PC-3 (cell line): Measurements from ENCODE around the gene MAN2A2.

ENCODE experiments used
- EZH2 ChIP-seq: fragments of 300-600 bp; sonication (generic); IDR thresholded peaks from one replicate; pipeline ENCODE4 v1.6.1; 2017; ENCODE audit warnings: antibody characterized with exemption, mild to moderate bottlenecking, low read length; ENCODE audit not compliant: unreplicated experiment
- EZH2phosphoT487 ChIP-seq: fragments of 300-600 bp; sonication (generic); IDR thresholded peaks from 2 replicates; pipeline ENCODE4 v1.6.1; 2018; ENCODE audit warnings: mild to moderate bottlenecking, antibody characterized with exemption, low read length, borderline replicate concordance
- TF ChIP-seq, protein P1 (sequence below): fragments of 300-600 bp; sonication (generic); conservative IDR thresholded peaks from 2 replicates; pipeline ENCODE4 v1.5.1; 2017; ENCODE audit warnings: antibody characterized with exemption, low read depth, mild to moderate bottlenecking, low read length

DNA sequence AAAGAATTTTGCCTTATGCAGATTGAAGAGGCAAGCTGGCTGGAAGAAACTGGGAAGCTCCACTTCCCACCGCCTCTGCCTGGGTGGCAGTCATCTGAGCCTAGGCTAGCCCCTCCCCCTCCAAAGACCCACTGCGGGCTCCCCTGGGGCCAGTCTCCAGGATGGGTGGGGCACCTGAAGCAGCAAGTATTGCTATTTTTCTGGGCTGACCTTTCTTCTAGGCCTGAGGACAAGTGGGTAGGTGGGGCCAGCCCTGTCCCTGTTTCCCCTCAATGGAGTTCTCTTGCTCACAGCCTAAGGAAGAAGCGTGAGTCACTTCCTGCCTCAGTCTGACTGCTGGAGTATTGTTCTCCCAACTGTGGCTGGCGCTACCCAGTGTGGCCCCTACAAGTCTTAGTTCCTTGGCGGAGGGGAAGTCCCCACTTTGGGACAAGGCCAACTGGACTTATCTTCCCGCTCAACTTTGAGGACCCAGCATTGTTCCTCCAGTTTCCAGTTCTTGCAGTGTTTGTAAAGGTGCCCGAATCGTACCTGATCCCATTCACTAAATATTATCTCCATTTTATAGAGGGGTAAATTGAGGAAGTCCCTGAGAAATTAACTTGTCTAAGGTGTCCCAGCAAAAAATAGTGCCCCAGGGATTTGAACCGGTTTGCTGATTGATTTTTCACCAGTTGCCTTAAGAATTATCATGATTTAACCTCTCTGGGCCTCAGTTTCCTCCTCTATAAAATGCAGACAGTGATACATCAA is 33.3 kb upstream of the MAN2A2 start:
- TF ChIP-seq, protein P1, sequence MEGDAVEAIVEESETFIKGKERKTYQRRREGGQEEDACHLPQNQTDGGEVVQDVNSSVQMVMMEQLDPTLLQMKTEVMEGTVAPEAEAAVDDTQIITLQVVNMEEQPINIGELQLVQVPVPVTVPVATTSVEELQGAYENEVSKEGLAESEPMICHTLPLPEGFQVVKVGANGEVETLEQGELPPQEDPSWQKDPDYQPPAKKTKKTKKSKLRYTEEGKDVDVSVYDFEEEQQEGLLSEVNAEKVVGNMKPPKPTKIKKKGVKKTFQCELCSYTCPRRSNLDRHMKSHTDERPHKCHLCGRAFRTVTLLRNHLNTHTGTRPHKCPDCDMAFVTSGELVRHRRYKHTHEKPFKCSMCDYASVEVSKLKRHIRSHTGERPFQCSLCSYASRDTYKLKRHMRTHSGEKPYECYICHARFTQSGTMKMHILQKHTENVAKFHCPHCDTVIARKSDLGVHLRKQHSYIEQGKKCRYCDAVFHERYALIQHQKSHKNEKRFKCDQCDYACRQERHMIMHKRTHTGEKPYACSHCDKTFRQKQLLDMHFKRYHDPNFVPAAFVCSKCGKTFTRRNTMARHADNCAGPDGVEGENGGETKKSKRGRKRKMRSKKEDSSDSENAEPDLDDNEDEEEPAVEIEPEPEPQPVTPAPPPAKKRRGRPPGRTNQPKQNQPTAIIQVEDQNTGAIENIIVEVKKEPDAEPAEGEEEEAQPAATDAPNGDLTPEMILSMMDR, result no peak
- no peak for TF ChIP-seq EZH2phosphoT487
- no peak for TF ChIP-seq EZH2
